CD14-positive monocyte (primary cell): ENCODE data around the gene SLC18A3. TPM values are rescaled to one million over a fixed set of nuclear protein-coding genes. Genes with fewer than 3 reads are reported as not detected.
A peak's percentile ranks its signal among the peaks of the same experiment; 100 is the strongest.

Experiments used
- DNase-seq, 3 donors: peaks; one replicate each; pipeline ENCODE4 v3.0.0-alpha.2; 2011 to 2022
- H2AFZ ChIP-seq: 2 replicates; pipeline ENCODE4 v1.6.0; 2012; ENCODE audit warnings: mild to moderate bottlenecking, low read depth, low read length, inconsistent platforms; ENCODE audit not compliant: insufficient read depth, poor library complexity, severe bottlenecking
- H3K27ac ChIP-seq, 2 donors: 1 replicate in 1 of 2; 2 replicates in 1 of 2; pipeline ENCODE4 v1.5.1; 2012 to 2013; ENCODE audit warnings: low read length in 2 of 2, control low read depth in 1 of 2, inconsistent platforms in 1 of 2, low read depth in 1 of 2, mild to moderate bottlenecking in 1 of 2
- H3K27me3 ChIP-seq, 2 donors: one replicate each; pipeline versions ENCODE4 v1.6.0 to v1.6.1; 2011 to 2013; ENCODE audit warnings: low read length in 2 of 2; ENCODE audit not compliant: control insufficient read depth in 2 of 2, insufficient read depth in 2 of 2
- H3K36me3 ChIP-seq, 2 donors: replicated peaks in 1 of 2; 1 replicate in 1 of 2; 2 replicates in 1 of 2; pipeline versions ENCODE4 v1.5.1 to v1.6.1; 2012 to 2013; ENCODE audit warnings: low read length in 2 of 2, control low read depth in 1 of 2, inconsistent platforms in 1 of 2, mild to moderate bottlenecking in 1 of 2; ENCODE audit not compliant: insufficient read depth in 2 of 2, control insufficient read depth in 1 of 2
- H3K4me1 ChIP-seq, 2 donors: 1 replicate in 1 of 2; 2 replicates in 1 of 2; pipeline versions ENCODE4 v1.5.1 to v1.6.1; 2012 to 2013; ENCODE audit warnings: low read length in 2 of 2, control low read depth in 1 of 2, inconsistent platforms in 1 of 2, mild to moderate bottlenecking in 1 of 2, moderate library complexity in 1 of 2; ENCODE audit not compliant: insufficient read depth in 2 of 2, control insufficient read depth in 1 of 2
- H3K4me2 ChIP-seq: replicated peaks from 2 replicates; pipeline ENCODE3; 2012; ENCODE audit warnings: low read length, moderate library complexity, mild to moderate bottlenecking; ENCODE audit not compliant: poor library complexity, severe bottlenecking; ENCODE audit errors: extremely low read depth
- H3K4me3 ChIP-seq, 3 experiments: fragments of 200-600 bp in 1 of 3; sonication (generic) in 1 of 3; replicated peaks in 1 of 3; 1 replicate in 2 of 3; 2 replicates in 1 of 3; pipeline ENCODE4 v1.5.1; 2011 to 2013; ENCODE audit warnings: low read length in 3 of 3, mild to moderate bottlenecking in 3 of 3, control low read depth in 2 of 3, low read depth in 2 of 3, inconsistent platforms in 1 of 3, moderate library complexity in 1 of 3
- H3K79me2 ChIP-seq: 2 replicates; pipeline ENCODE4 v1.6.0; 2012; ENCODE audit warnings: mild to moderate bottlenecking, control low read depth, inconsistent platforms, low read length, moderate library complexity; ENCODE audit not compliant: insufficient read depth
- H3K9ac ChIP-seq: 2 replicates; pipeline ENCODE4 v1.6.0; 2017; ENCODE audit warnings: low read length, mild to moderate bottlenecking; ENCODE audit not compliant: insufficient read depth, poor library complexity, severe bottlenecking
- H3K9me3 ChIP-seq, 2 donors: replicated peaks in 1 of 2; 1 replicate in 1 of 2; 2 replicates in 1 of 2; pipeline versions ENCODE4 v1.5.1 to v1.6.1; 2012 to 2013; ENCODE audit warnings: low read length in 2 of 2, control low read depth in 1 of 2; ENCODE audit not compliant: control insufficient read depth in 1 of 2, insufficient read depth in 1 of 2
- H4K20me1 ChIP-seq: 2 replicates; pipeline ENCODE4 v1.6.0; 2012; ENCODE audit warnings: mild to moderate bottlenecking, low read length, control low read depth, moderate library complexity; ENCODE audit not compliant: insufficient read depth
- H3K27ac Mint-ChIP-seq, 7 donors: one replicate each; pipeline ENCODE4 v1.8.0; 2020; ENCODE audit warnings: mild to moderate bottlenecking in 7 of 7, mixed read lengths in 7 of 7, moderate library complexity in 6 of 7, inconsistent platforms in 2 of 7
- H3K27me3 Mint-ChIP-seq, 3 donors: one replicate each; pipeline ENCODE4 v1.8.0; 2021 to 2022; ENCODE audit warnings: low read depth in 3 of 3, mild to moderate bottlenecking in 3 of 3, mixed read lengths in 3 of 3, moderate library complexity in 3 of 3, inconsistent platforms in 1 of 3
- H3K36me3 Mint-ChIP-seq, 2 donors: one replicate each; pipeline ENCODE4 v1.8.0; 2020; ENCODE audit warnings: mixed read lengths in 2 of 2, inconsistent platforms in 1 of 2, mild to moderate bottlenecking in 1 of 2
- H3K4me1 Mint-ChIP-seq: one replicate; pipeline ENCODE4 v1.8.0; 2020; ENCODE audit warnings: mild to moderate bottlenecking, mixed read lengths
- H3K4me3 Mint-ChIP-seq, 2 donors: one replicate each; pipeline ENCODE4 v1.8.0; 2020; ENCODE audit warnings: mild to moderate bottlenecking in 2 of 2, mixed read lengths in 2 of 2, moderate library complexity in 1 of 2
- H3K9me3 Mint-ChIP-seq, 7 donors: one replicate each; pipeline ENCODE4 v1.8.0; 2020 to 2022; ENCODE audit warnings: mixed read lengths in 7 of 7, mild to moderate bottlenecking in 6 of 7, moderate library complexity in 6 of 7, inconsistent platforms in 2 of 7
- CTCF ChIP-seq: fragments of 200-600 bp; IDR thresholded peaks from one replicate; pipeline ENCODE4 v1.8.0; 2022; ENCODE audit warnings: antibody characterized with exemption, mild to moderate bottlenecking
- WGBS: methylation state at CpG from one replicate; pipeline ENCODE4 v1.1.5; 2013; ENCODE audit warnings: missing lambda C conversion rate; ENCODE audit not compliant: insufficient coverage; 5-methylcytosine and 5-hydroxymethylcytosine counted together
- intact Hi-C, 2 donors: fragments of 100-400 bp; cut with micrococcal nuclease; formaldehyde crosslinking; loops; one replicate each; pipeline versions ENCODE4 v1.15.0 to v1.15.1; 2023
- polyA plus RNA-seq, 3 donors: library from polyadenylated mRNA; depleted of rRNA in 1 of 3; unstranded in 2 of 3; stranded (reverse) in 1 of 3; fragments of 300-500 nt in 2 of 3; fragments of >200 nt in 1 of 3; fragmentation: Illumina TruSeq in 2 of 3; gene quantifications; 1 replicate in 2 of 3; 2 replicates in 1 of 3; pipeline ENCODE4 v1.2.3, GENCODE V29; 2012 to 2021

The SLC18A3 gene
- polyA plus RNA-seq, 3 donors, result not detected

- Mint-ChIP-seq H3K27ac (peak overlapping the region in 1 of 7 donors; percentile 30), H3K4me1 (no peaks in the 10 kb centered on the region), H3K27me3 (peaks cover 32 to 45% (median 37%) of the 10 kb centered on the region in 3 donors), H3K9me3 (peaks cover 0 to 4% (median under 1%) of the 10 kb centered on the region in 7 donors), H3K36me3 (no peaks in the 10 kb centered on the region), H3K4me3 (no peak overlapping the region)
- Histone ChIP-seq H3K9me3 (no peaks in the 10 kb centered on the region), H3K27me3 (peaks cover 4 to 24% of the 10 kb centered on the region in 2 donors), H3K4me3 (no peak overlapping the region), H3K36me3 (no peaks in the 10 kb centered on the region), H3K4me2 (no peak overlapping the region), H2AFZ (no peak overlapping the region), H4K20me1 (no peaks in the 10 kb centered on the region), H3K9ac (no peak overlapping the region), H3K27ac (no peak overlapping the region), H3K79me2 (no peaks in the 10 kb centered on the region), H3K4me1 (no peaks in the 10 kb centered on the region)
- DNase-seq, result no peak
- TF ChIP-seq CTCF, result no peak
- 73% methylated on average over 10 of the region's 10 CpGs for WGBS
- intact Hi-C loops, result no loop called here
Measured at GRCh38 chr10:49619613-49620012, 9.5 kb downstream of the SLC18A3 start.

GRCh38 chr10:49620286-49620810 is 10.2 kb downstream of the SLC18A3 start:
- no peak overlapping the region for H2AFZ ChIP-seq
- H3K27me3 Mint-ChIP-seq, result peaks cover 26 to 39% (median 31%) of the 10 kb centered on the region in 3 donors
- H3K27ac Mint-ChIP-seq, result no peak overlapping the region
- intact Hi-C loops, result no loop called here
- no peak overlapping the region for H3K4me2 ChIP-seq
- H3K79me2 ChIP-seq, result no peaks in the 10 kb centered on the region
- no peak overlapping the region for H3K9ac ChIP-seq
- 93% methylated on average over 8 of the region's 12 CpGs for WGBS
- no peak overlapping the region for H3K4me3 ChIP-seq
- no peak for TF ChIP-seq CTCF
- H3K4me3 Mint-ChIP-seq, result no peak overlapping the region
- H3K36me3 Mint-ChIP-seq, result no peaks in the 10 kb centered on the region
- peaks cover 4 to 16% of the 10 kb centered on the region in 2 donors for H3K27me3 ChIP-seq
- no peaks in the 10 kb centered on the region for H3K4me1 ChIP-seq
- H3K27ac ChIP-seq, result no peak overlapping the region
- DNase-seq, result no peak
- no peaks in the 10 kb centered on the region for H4K20me1 ChIP-seq
- no peaks in the 10 kb centered on the region for H3K9me3 ChIP-seq
- no peaks in the 10 kb centered on the region for H3K4me1 Mint-ChIP-seq
- H3K36me3 ChIP-seq, result no peaks in the 10 kb centered on the region
- peaks cover 0 to 4% (median 0%) of the 10 kb centered on the region in 7 donors for H3K9me3 Mint-ChIP-seq
